Pulmonary artery endothelial cell (primary cell): ENCODE data around the gene ZNF91. TPM values are rescaled to one million over a fixed set of nuclear protein-coding genes. Genes with fewer than 3 reads are reported as not detected.
"Not testable (repeated sequence)": the region's sequence is repeated elsewhere in the genome, so short reads cannot be mapped to it uniquely, and the experiment has no call there.

ENCODE experiments used
- DNase-seq: peaks from one replicate; pipeline ENCODE4 v3.0.0-alpha.2; 2011; ENCODE audit warnings: low read depth, low spot score
- total RNA-seq: library from RNA; depleted of rRNA; stranded (reverse); fragments of >200 nt; gene quantifications from 2 replicates; pipeline ENCODE4 v1.2.3, GENCODE V29; 2014

The ZNF91 gene
- 8.4 and 9.7 TPM in 2 replicates for total RNA-seq

GRCh38 chr19:23395041-23395721 is at the start of gene ZNF91:
ZNF91 (minus strand) TSS chr19:23395471; CDS start chr19:23395354, 117 bp downstream.
- DNase-seq = peak; percentile 91

GRCh38 chr19:23440791-23441190 is 45.5 kb upstream of the ZNF91 start:
- DNase-seq = no peak

GRCh38 chr19:23440207-23440606 is 44.9 kb upstream of the ZNF91 start:
- no peak for DNase-seq

- no peak for DNase-seq
Observed at GRCh38 chr19:23439623-23440022, 44.4 kb upstream of the ZNF91 start.

- DNase-seq = no peak
Observed at GRCh38 chr19:23437901-23438300, 42.6 kb upstream of the ZNF91 start.

- DNase-seq = no peak
Observed at GRCh38 chr19:23436944-23437343, 41.7 kb upstream of the ZNF91 start.

GRCh38 chr19:23436318-23436717 is 41.0 kb upstream of the ZNF91 start:
- DNase-seq = no peak

- DNase-seq = no peak
Observed at GRCh38 chr19:23420824-23421223, 25.6 kb upstream of the ZNF91 start.

- not testable (repeated sequence) for DNase-seq
Observed at GRCh38 chr19:23419261-23419660, 24.0 kb upstream of the ZNF91 start.

GRCh38 chr19:23415561-23416191 is 20.4 kb upstream of the ZNF91 start:
- no peak for DNase-seq

GRCh38 chr19:23415034-23415433 is 19.8 kb upstream of the ZNF91 start:
- DNase-seq = no peak

GRCh38 chr19:23410155-23410554 is 14.9 kb upstream of the ZNF91 start:
- DNase-seq = no peak

GRCh38 chr19:23409392-23410048 is 14.2 kb upstream of the ZNF91 start:
- no peak for DNase-seq

GRCh38 chr19:23407616-23408133 is 12.4 kb upstream of the ZNF91 start:
- no peak for DNase-seq

- DNase-seq = no peak
Observed at GRCh38 chr19:23406721-23407120, 11.4 kb upstream of the ZNF91 start.

GRCh38 chr19:23406091-23406490 is 10.8 kb upstream of the ZNF91 start:
- no peak for DNase-seq

GRCh38 chr19:23404676-23405075 is 9.4 kb upstream of the ZNF91 start:
- no peak for DNase-seq

- no peak for DNase-seq
Observed at GRCh38 chr19:23403581-23404324, 8.5 kb upstream of the ZNF91 start.

GRCh38 chr19:23403052-23403451 is 7.8 kb upstream of the ZNF91 start:
- DNase-seq = no peak

GRCh38 chr19:23402388-23402787 is 7.1 kb upstream of the ZNF91 start:
- DNase-seq = no peak

- DNase-seq = no peak
Observed at GRCh38 chr19:23401086-23401610, 5.9 kb upstream of the ZNF91 start.
